ENCODE results near the gene POLR3B.

POLR3B gene

DNA sequence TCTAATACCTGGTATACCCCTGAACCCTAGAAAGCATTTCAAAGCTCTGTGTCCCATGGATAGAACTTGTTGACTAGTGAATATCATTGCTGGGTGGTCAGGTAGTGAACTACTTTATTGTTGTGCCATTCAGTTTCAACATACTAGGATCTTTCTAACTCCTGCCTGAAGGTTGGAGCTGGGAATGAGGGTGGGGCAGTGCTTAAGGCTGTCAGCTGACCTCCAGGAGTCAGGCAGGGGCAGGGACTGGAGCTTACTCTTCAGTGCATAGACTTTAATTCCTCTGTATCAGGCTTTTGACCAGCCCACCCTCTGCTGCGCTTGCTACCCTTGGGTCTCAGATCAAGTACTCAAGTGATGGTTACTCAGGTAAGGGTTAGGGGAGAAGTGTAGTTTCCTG is 122.7 kb downstream of the POLR3B start:
- TF ChIP-seq, protein P1, sequence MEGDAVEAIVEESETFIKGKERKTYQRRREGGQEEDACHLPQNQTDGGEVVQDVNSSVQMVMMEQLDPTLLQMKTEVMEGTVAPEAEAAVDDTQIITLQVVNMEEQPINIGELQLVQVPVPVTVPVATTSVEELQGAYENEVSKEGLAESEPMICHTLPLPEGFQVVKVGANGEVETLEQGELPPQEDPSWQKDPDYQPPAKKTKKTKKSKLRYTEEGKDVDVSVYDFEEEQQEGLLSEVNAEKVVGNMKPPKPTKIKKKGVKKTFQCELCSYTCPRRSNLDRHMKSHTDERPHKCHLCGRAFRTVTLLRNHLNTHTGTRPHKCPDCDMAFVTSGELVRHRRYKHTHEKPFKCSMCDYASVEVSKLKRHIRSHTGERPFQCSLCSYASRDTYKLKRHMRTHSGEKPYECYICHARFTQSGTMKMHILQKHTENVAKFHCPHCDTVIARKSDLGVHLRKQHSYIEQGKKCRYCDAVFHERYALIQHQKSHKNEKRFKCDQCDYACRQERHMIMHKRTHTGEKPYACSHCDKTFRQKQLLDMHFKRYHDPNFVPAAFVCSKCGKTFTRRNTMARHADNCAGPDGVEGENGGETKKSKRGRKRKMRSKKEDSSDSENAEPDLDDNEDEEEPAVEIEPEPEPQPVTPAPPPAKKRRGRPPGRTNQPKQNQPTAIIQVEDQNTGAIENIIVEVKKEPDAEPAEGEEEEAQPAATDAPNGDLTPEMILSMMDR (IDR thresholded peaks at IDR 0.05; ENCODE audit: extremely low read depth, insufficient read depth, missing control alignments), result no peak
- in situ Hi-C loops (cut with MboI; ENCODE audit: low pct_unique_long_range_greater_than_20kb, low sequenced_read_pairs, unreplicated experiment), result no loop called here
- no peak for DNase-seq (ENCODE audit: low spot score)

DNA sequence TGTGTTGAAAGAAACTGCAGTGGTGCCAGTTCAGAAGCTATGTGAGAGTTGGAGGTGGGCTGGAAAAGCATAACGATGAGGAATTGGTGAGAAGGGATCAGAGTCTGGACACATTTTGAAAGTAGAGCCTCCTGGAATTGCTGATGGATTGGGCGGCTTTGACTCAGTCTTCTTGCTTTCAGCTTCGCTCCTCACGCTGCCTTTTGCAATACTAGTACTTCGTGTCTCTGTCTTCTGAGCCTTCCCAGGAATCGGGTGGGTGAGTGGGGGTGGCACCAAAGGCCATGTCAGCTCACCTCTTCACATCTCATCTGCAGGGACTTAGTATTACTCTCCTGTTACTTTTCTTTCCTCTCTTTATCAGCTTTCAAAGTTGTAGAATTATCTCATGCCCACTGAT is 123.7 kb downstream of the POLR3B start:
- in situ Hi-C loops (cut with MboI; ENCODE audit: low pct_unique_long_range_greater_than_20kb, low sequenced_read_pairs, unreplicated experiment), result no loop called here
- DNase-seq (ENCODE audit: low spot score), result no peak
- TF ChIP-seq, protein P1 (IDR thresholded peaks at IDR 0.05; ENCODE audit: extremely low read depth, insufficient read depth, missing control alignments), result no peak

DNA sequence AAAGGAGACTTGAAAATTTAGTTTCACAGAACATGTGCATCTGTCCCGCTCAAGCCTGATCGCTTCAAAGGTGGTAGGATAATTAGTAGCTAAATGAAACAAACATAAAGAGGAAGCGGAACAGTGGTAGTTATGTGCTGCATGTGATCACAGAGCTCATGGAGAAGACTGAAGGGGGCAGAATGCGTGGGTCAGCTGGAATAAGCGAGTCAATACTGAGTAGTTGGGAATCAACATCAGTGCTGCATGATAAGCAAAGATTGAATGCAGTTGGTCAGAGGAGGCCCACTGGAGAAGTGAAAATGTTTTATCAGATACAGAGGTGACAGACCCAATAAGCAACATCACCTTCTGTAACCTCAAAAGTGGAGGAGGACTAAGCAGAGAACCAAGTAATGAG is 130.1 kb downstream of the POLR3B start:
- TF ChIP-seq, protein P1 (IDR thresholded peaks at IDR 0.05; ENCODE audit: extremely low read depth, insufficient read depth, missing control alignments), result no peak
- in situ Hi-C loops (cut with MboI; ENCODE audit: low pct_unique_long_range_greater_than_20kb, low sequenced_read_pairs, unreplicated experiment), result no loop called here
- no peak for DNase-seq (ENCODE audit: low spot score)

DNA sequence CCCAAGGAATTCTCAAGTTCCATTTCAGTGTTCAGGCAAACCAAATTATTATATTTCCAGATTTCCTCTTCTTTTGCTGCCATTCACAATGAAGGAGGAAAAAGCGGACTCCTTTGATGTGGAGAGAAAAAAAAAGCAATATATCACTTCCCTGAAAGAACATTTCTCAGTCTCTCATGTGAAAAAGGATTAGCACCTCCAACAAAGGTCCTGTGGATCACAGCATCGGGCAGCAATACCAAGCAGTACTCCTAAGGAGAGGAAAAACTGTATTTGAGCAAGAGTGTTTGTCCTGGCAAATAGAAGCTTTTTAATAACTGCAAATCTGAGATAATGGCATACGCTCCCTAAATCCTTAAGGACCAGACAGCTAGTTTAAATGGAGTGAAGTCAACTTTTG is 131.3 kb downstream of the POLR3B start:
- TF ChIP-seq, protein P1 (IDR thresholded peaks at IDR 0.05; ENCODE audit: extremely low read depth, insufficient read depth, missing control alignments), result no peak
- in situ Hi-C loops (cut with MboI; ENCODE audit: low pct_unique_long_range_greater_than_20kb, low sequenced_read_pairs, unreplicated experiment), result no loop called here
- DNase-seq (ENCODE audit: low spot score), result no peak

DNA sequence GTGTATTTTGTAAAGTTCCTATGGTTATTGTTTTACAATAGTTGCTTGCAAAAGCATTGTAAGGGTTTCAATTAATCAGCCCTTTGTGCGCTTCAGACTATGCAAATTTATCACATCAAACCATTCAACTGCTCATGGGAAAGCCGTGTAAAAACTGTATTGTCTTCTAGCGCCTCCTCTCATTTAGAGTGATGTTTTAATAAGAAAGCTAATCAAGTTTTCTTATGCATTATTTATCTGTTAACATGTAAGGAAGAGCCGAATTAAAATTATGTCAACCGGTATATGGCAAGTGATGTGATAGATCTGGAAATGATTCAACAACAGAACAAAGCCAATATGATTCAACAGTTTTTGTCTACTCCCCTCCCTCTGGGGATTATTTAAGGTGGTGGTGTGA is 132.7 kb downstream of the POLR3B start:
- in situ Hi-C loops (cut with MboI; ENCODE audit: low pct_unique_long_range_greater_than_20kb, low sequenced_read_pairs, unreplicated experiment), result no loop called here
- DNase-seq (ENCODE audit: low spot score), result no peak

DNA sequence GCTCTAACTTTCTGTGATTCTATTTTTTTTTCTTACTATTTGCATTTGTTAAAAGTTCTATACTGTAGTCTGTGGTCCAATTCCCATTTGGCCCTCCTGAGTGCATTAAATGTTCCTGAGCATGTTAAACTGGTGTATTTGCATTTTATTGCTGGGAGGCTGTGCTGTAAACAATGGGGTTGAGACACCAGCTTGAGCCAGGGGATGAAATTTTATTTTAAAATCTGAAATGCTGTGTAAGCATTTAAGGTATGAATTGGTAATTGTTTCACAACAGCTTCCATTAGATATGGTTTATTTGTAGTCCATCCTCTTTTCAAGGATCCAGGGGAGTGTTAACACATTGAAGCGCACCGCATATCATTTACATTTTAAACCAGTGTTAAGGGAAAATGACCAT is 135.3 kb downstream of the POLR3B start:
- TF ChIP-seq, protein P1 (IDR thresholded peaks at IDR 0.05; ENCODE audit: extremely low read depth, insufficient read depth, missing control alignments), result no peak
- in situ Hi-C loops (cut with MboI; ENCODE audit: low pct_unique_long_range_greater_than_20kb, low sequenced_read_pairs, unreplicated experiment), result no loop called here
- no peak for DNase-seq (ENCODE audit: low spot score)

More for the DNA sequence above, 132.7 kb downstream of the POLR3B start:
- TF ChIP-seq, protein P1 (IDR thresholded peaks at IDR 0.05; ENCODE audit: extremely low read depth, insufficient read depth, missing control alignments), result no peak

DNA sequence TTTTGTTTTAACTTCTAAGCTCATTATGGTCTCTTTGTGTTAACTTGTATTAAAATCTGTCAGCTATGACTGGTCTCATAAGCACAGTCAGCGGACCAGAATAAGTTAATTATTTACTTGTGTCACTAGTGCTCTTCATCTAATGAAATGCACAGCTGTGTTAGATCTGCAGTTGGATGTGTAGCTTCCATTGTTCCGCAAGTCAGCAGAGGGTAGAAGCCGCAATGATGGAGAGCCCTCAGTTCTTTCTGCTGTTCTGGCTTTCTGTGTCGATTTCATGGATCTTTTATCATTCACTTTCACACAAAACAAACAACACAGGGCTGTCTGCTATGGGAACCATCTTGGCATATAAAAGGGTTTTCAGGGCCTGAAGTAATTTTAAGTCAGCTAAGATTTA is 136.0 kb downstream of the POLR3B start:
- DNase-seq (ENCODE audit: low spot score), result no peak
- TF ChIP-seq, protein P1 (IDR thresholded peaks at IDR 0.05; ENCODE audit: extremely low read depth, insufficient read depth, missing control alignments), result no peak
- in situ Hi-C loops (cut with MboI; ENCODE audit: low pct_unique_long_range_greater_than_20kb, low sequenced_read_pairs, unreplicated experiment), result no loop called here

All from GM13977 (cell line).